Common myeloid progenitor, CD34-positive (primary cell): ENCODE measurements around the gene CRIP2.

Experiments used
- CTCF ChIA-PET: fragments of 350-600 bp; sonication (Branson Sonifier 250); formaldehyde crosslinking; loops from one replicate; lab custom pipeline; 2021; ENCODE audit warnings: antibody characterized with exemption; lab: Charles Lee
- POLR2A ChIA-PET: fragments of 350-600 bp; sonication (Branson Sonifier 250); formaldehyde crosslinking; loops from one replicate; lab custom pipeline; 2021; ENCODE audit warnings: antibody characterized with exemption; lab: Charles Lee
- DNase-seq, 3 donors: peaks; one replicate each; pipeline versions ENCODE4 v3.0.0 to v3.0.0-alpha.2; 2013
- H3K27ac ChIP-seq, 2 experiments: 1 replicate in 1 of 2; 2 replicates in 1 of 2; pipeline ENCODE4 v1.7.0; 2013; ENCODE audit warnings: inconsistent platforms in 2 of 2, low read length in 2 of 2, mild to moderate bottlenecking in 2 of 2, low read depth in 1 of 2, moderate library complexity in 1 of 2; ENCODE audit not compliant: severe bottlenecking in 2 of 2, insufficient read depth in 1 of 2, poor library complexity in 1 of 2
- H3K27me3 ChIP-seq, 5 experiments: replicated peaks in 2 of 5; 1 replicate in 3 of 5; 2 replicates in 2 of 5; pipeline versions ENCODE4 v1.6.1 to v1.7.0; 2013; ENCODE audit warnings: low read length in 4 of 5, mild to moderate bottlenecking in 2 of 5, moderate library complexity in 2 of 5, inconsistent platforms in 1 of 5; ENCODE audit not compliant: insufficient read depth in 5 of 5, control insufficient read depth in 4 of 5
- H3K36me3 ChIP-seq, 4 experiments: 1 replicate in 2 of 4; 2 replicates in 2 of 4; pipeline versions ENCODE4 v1.6.1 to v1.7.0; 2013; ENCODE audit warnings: low read length in 3 of 4, control low read depth in 1 of 4, mild to moderate bottlenecking in 1 of 4; ENCODE audit not compliant: control insufficient read depth in 4 of 4, insufficient read depth in 4 of 4
- H3K4me1 ChIP-seq, 4 experiments: 1 replicate in 3 of 4; 2 replicates in 1 of 4; pipeline versions ENCODE4 v1.6.1 to v1.7.1; 2013; ENCODE audit warnings: low read length in 3 of 4, mild to moderate bottlenecking in 3 of 4, control low read depth in 1 of 4, inconsistent platforms in 1 of 4, moderate library complexity in 1 of 4; ENCODE audit not compliant: control insufficient read depth in 4 of 4, insufficient read depth in 4 of 4; ENCODE audit errors: control extremely low read depth in 1 of 4
- H3K4me3 ChIP-seq, 7 experiments: 1 replicate in 4 of 7; 2 replicates in 3 of 7; pipeline versions ENCODE4 v1.5.1 to v1.7.0; 2013; ENCODE audit warnings: mild to moderate bottlenecking in 7 of 7, low read length in 6 of 7, moderate library complexity in 6 of 7, inconsistent platforms in 2 of 7, low read depth in 2 of 7, control low read depth in 1 of 7; ENCODE audit not compliant: insufficient read depth in 4 of 7, control insufficient read depth in 1 of 7; ENCODE audit errors: extremely low read depth in 1 of 7
- H3K9me3 ChIP-seq, 5 experiments: 1 replicate in 4 of 5; 2 replicates in 1 of 5; pipeline versions ENCODE4 v1.6.1 to v1.7.1; 2013; ENCODE audit warnings: low read length in 4 of 5, mild to moderate bottlenecking in 2 of 5, inconsistent platforms in 1 of 5, low read depth in 1 of 5, moderate library complexity in 1 of 5; ENCODE audit not compliant: control insufficient read depth in 4 of 5, insufficient read depth in 2 of 5; ENCODE audit errors: control extremely low read depth in 1 of 5
- WGBS: methylation state at CpG from one replicate; pipeline ENCODE4 v1.1.5; 2013; ENCODE audit not compliant: insufficient coverage; 5-methylcytosine and 5-hydroxymethylcytosine counted together

Gene CRIP2

DNA sequence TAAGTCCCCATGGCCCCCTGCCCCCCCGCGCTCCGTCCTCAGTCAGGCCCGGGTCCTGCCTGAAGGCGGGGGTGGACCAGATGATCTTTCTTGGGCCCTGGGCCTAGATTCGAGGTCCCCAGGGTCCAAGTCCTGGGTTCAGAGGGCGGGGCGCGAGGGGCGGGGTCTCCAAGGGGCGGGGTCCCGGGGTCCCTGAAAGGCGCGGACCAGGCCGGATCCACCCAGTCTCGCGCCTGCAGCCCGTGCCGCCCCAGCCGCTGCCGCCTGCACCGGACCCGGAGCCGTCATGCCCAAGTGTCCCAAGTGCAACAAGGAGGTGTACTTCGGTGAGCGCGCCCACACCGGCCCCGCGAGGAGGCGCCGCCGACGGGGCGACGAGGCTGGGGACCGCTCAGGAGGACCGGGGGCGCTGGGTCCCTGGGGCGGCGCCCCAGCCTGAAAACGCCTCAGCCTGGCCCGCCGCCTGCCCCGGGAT lies 12.4 kb downstream of the CRIP2 start:
- CTCF ChIA-PET = interaction anchor here (1.1 to 7.4 kb wide), 6 partner anchors 16 to 118 kb away, joined by 3 to 77 read pairs (median 4); no protein-coding TSS in a partner anchor
- peak overlapping the region; percentile 32 to 81 (median 61) for H3K4me3 ChIP-seq
- no peak for DNase-seq
- H3K27me3 ChIP-seq = peaks cover 0 to 42% (median 7%) of the 10 kb centered on the region in 5 experiments
- H3K36me3 ChIP-seq = no peaks in the 10 kb centered on the region
- H3K27ac ChIP-seq = peak overlapping the region in 1 of 2 experiments; percentile 49
- no peaks in the 10 kb centered on the region for H3K9me3 ChIP-seq
- POLR2A ChIA-PET = interaction anchor here (1.4 kb wide), 1 partner anchor 39 kb away, joined by 3 read pairs; no protein-coding TSS in a partner anchor
- under 1% methylated on average over 45 of the region's 45 CpGs for whole genome bisulfite sequencing
- H3K4me1 ChIP-seq = peaks cover 0 to 91% (median 72%) of the 10 kb centered on the region in 4 experiments

DNA sequence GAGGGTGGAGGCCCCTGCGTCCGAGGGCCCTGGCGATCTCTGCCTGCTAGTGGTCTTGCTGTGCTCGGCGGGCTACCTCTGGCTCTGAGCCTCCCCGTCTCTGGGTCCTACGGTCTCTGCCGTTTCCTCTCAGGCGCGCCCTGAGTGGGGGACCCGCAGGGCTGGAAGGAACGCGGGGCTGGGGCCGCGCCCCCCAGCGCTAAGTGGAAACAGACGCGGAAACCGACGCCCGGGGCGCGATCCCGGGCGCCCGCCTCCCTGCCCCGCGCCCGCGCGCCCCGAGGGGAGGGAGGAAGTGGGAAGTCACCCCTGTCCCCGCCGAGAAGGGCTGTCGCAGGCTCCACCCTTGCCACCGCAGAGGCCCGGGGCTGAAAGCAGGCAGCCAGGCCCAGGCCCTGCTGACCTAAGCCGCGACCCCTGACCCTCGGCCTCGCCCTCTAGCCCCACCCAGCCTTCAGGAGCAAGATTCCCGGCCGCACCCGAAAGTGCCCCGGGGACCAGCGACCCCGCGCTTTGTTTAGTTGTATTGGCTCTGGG lies 12.9 kb downstream of the CRIP2 start:
- CTCF ChIA-PET = interaction anchor here (7.4 kb wide), 1 partner anchor 17 kb away, joined by 77 read pairs; no protein-coding TSS in a partner anchor
- Histone ChIP-seq H3K27ac (peak overlapping the region in 1 of 2 experiments; percentile 49), H3K27me3 (peaks cover 0 to 42% (median 7%) of the 10 kb centered on the region in 5 experiments), H3K36me3 (peaks cover 0 to 2% (median 0%) of the 10 kb centered on the region in 4 experiments), H3K4me1 (peaks cover 0 to 88% (median 70%) of the 10 kb centered on the region in 4 experiments), H3K9me3 (no peaks in the 10 kb centered on the region), H3K4me3 (peak overlapping the region; percentile 37 to 81 (median 61))
- POLR2A ChIA-PET = no interaction called here
- WGBS = 1% methylated on average over 39 of the region's 48 CpGs
- DNase-seq = peak in 2 of 3 donors; percentile 53 to 65

DNA sequence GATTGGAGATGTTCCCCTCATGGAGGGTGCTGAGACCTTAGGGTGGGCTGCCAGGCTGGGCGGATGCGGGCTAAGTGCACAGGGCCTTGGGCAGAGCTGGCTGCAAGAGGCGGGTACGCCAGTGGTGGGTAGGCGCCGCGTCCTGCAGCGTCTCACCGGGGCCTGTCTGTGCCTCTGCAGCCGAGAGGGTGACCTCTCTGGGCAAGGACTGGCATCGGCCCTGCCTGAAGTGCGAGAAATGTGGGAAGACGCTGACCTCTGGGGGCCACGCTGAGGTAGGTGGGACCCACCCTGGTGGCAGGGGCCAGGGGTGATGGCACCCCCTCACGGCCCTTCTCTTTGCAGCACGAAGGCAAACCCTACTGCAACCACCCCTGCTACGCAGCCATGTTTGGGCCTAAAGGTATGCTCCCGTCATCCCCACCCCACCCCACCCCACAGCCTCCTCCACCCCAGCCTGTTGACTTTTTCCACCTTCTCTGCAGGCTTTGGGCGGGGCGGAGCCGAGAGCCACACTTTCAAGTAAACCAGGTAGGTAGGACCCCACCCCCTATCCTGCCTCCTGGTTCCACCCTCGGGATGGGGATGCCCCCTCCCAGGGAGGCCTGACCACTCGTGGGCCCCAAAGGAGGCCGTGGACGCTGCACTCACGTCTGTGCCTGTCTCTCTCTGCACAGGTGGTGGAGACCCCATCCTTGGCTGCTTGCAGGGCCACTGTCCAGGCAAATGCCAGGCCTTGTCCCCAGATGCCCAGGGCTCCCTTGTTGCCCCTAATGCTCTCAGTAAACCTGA lies 13.6 kb downstream of the CRIP2 start:
- Histone ChIP-seq H3K4me1 (peaks cover 0 to 81% (median 66%) of the 10 kb centered on the region in 4 experiments), H3K27ac (no peak overlapping the region), H3K36me3 (peaks cover 0 to 7% (median 2%) of the 10 kb centered on the region in 4 experiments), H3K9me3 (no peaks in the 10 kb centered on the region), H3K4me3 (peak overlapping the region in 6 of 7 experiments; percentile 37 to 81 (median 66)), H3K27me3 (peaks cover 0 to 42% (median 7%) of the 10 kb centered on the region in 5 experiments)
- WGBS = 65% methylated on average over 20 of the region's 26 CpGs
- ChIA-PET CTCF (interaction anchor here (1.6 to 5.2 kb wide), 5 partner anchors 7 to 115 kb away, joined by 5 to 68 read pairs (median 28); no protein-coding TSS in a partner anchor), POLR2A (no interaction called here)
- DNase-seq = no peak

DNA sequence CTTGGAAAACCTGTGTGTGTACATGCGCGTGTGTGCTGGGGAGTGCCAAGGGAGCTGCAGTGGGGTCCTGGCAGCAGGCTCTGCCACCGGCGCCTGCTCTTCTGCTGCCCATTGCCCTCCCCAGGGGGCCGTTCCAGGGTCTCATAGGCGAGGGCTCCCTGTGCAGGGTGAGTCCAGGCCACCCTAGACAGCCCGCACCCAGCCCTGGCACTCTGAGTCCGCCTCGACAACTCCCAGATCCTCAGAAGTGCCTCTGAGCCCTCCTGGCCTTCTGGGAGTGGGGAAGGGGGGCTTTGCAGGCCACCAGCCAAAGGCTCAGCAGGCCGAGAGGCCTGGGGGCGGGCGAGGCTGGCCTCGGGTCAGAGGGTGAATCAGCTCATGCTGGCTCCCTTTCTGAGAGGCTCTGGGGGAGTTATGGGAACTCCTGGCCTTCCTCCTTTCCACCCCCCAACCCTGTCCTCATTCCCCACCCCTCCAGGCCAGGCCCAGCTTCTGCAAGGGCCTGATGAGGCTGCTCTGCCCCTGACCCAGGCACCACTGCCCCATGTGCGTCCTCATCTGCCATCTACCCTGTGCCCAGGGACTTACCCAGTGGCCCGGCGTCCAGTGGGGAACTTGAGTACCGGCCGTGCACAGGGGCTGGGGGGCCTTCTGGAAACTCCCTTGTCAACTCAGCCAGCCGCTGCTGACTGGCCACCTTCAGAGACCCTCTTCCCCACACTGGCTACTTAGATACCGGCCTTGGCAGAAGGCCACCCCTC lies 14.3 kb downstream of the CRIP2 start:
- POLR2A ChIA-PET = interaction anchor here (2.0 to 2.6 kb wide), 2 partner anchors 8 to 18 kb away, joined by 5 to 23 read pairs; no protein-coding TSS in a partner anchor
- CTCF ChIA-PET = interaction anchor here (0.9 to 5.2 kb wide), 22 partner anchors 8 to 127 kb away, joined by 3 to 68 read pairs (median 5); no protein-coding TSS in a partner anchor
- Histone ChIP-seq H3K27ac (peak overlapping the region in 1 of 2 experiments; percentile 79), H3K27me3 (peaks cover 0 to 42% (median 5%) of the 10 kb centered on the region in 5 experiments), H3K36me3 (peaks cover 0 to 11% (median 6%) of the 10 kb centered on the region in 4 experiments), H3K4me1 (peaks cover 0 to 73% (median 62%) of the 10 kb centered on the region in 4 experiments), H3K4me3 (peak overlapping the region in 4 of 7 experiments; percentile 61 to 81 (median 73)), H3K9me3 (no peaks in the 10 kb centered on the region)
- WGBS = 94% methylated on average over 14 of the region's 20 CpGs
- DNase-seq = no peak

DNA sequence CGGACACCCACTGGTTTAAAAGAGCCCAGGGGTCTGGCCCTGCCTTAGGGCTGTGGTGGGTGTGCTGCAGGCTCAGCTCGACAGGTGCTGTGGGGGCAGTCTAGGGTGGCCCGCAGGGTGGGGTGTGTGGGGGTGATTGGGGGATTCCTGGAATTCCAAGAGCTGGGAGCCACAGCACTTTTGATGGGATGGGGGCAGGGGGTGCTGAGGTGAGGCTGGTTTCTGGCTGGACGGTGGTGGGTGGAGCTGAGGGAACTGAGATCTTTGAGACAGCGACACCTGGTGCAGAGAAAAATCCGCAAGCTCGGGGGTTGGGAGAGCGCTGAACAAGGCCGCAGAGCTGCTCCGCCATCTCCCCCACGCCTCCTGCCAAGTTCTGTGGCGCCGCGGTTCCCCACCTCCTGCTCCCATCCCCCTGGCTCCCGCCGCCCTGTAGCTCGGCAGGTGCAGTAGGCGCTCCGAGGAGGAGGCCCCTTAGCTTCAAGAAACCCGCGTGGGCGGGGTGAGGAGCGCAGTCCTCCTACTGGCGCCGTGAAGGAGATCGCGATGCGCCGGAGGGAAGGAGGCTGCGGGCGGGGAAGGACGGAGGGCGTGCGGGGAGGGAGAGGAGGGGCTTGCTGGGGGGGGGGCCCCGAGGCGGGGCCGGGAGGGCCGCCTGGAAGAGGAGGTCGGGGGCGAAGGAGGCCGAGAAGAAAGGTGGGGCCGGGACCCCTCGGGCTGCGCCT lies 15.1 kb downstream of the CRIP2 start:
- no peaks in the 10 kb centered on the region for H3K9me3 ChIP-seq
- peaks cover 0 to 40% (median 5%) of the 10 kb centered on the region in 5 experiments for H3K27me3 ChIP-seq
- H3K4me1 ChIP-seq = peaks cover 0 to 66% (median 58%) of the 10 kb centered on the region in 4 experiments
- peak overlapping the region in 1 of 2 experiments; percentile 79 for H3K27ac ChIP-seq
- POLR2A ChIA-PET = interaction anchor here (0.8 to 2.6 kb wide), 6 partner anchors 8 to 119 kb away, joined by 3 to 23 read pairs (median 4); no protein-coding TSS in a partner anchor
- peaks cover 2 to 16% (median 6%) of the 10 kb centered on the region in 4 experiments for H3K36me3 ChIP-seq
- H3K4me3 ChIP-seq = peak overlapping the region; percentile 42 to 81 (median 69)
- CTCF ChIA-PET = interaction anchor here (0.8 to 5.2 kb wide), 25 partner anchors 8 to 128 kb away, joined by 3 to 68 read pairs (median 5); no protein-coding TSS in a partner anchor
- 3% methylated on average over 26 of the region's 44 CpGs for WGBS
- peak; percentile 90 to 96 (median 94) for DNase-seq
